Esophagus squamous epithelium (tissue), 5 donors: ENCODE data around the gene ALDH1L1. TPM values are rescaled to one million over a fixed set of nuclear protein-coding genes. Genes with fewer than 3 reads are reported as not detected.

Experiments
- DNase-seq: peaks from one replicate; lab custom pipeline; 2025; lab: John Stamatoyannopoulos, UW
- H3K27ac ChIP-seq, 4 donors: fragments of 200-600 bp; sonication (generic); one replicate each; pipeline ENCODE4 v1.5.1; 2016 to 2019; ENCODE audit warnings: mild to moderate bottlenecking in 1 of 4
- H3K27me3 ChIP-seq, 4 donors: fragments of 200-600 bp; sonication (generic); 1 replicate in 3 of 4; 2 replicates in 1 of 4; pipeline versions ENCODE4 v1.5.1 to v1.6.0; 2017 to 2021; ENCODE audit warnings: antibody characterized with exemption in 1 of 4
- H3K36me3 ChIP-seq, 3 donors: fragments of 200-600 bp; sonication (generic); one replicate each; pipeline ENCODE4 v1.5.1; 2016 to 2019
- H3K4me1 ChIP-seq, 3 donors: fragments of 200-600 bp; sonication (generic); one replicate each; pipeline ENCODE4 v1.5.1; 2017 to 2019
- H3K4me3 ChIP-seq, 4 donors: fragments of 200-600 bp; sonication (generic); 1 replicate in 3 of 4; 2 replicates in 1 of 4; pipeline ENCODE4 v1.5.1; 2016 to 2019; ENCODE audit warnings: mild to moderate bottlenecking in 2 of 4, moderate library complexity in 1 of 4
- H3K9me3 ChIP-seq, 3 donors: fragments of 200-600 bp; sonication (generic); one replicate each; pipeline ENCODE4 v1.5.1; 2016 to 2019
- CTCF ChIP-seq, 6 experiments: fragments of 450-650 bp in 4 of 6; fragments of 200-600 bp in 2 of 6; sonication (generic) in 2 of 6; IDR thresholded peaks; one replicate each; pipeline ENCODE4 v1.5.1; 2016 to 2019; ENCODE audit warnings: antibody characterized with exemption in 6 of 6, mild to moderate bottlenecking in 4 of 6, moderate library complexity in 4 of 6
- POLR2A ChIP-seq, 4 donors: fragments of 450-650 bp; IDR thresholded peaks; one replicate each; pipeline ENCODE4 v1.6.1; 2017; ENCODE audit warnings: antibody characterized with exemption in 4 of 4, mild to moderate bottlenecking in 4 of 4, moderate library complexity in 3 of 4
- WGBS, 2 donors: methylation state at CpG; one replicate each; pipeline ENCODE4 v1.1.5; 2018; 5-methylcytosine and 5-hydroxymethylcytosine counted together
- intact Hi-C: fragments of 100-400 bp; cut with DNase I; formaldehyde crosslinking; loops from one replicate; pipeline ENCODE4 v1.15.0; 2022
- total RNA-seq, 4 donors: library from RNA; depleted of rRNA; stranded (reverse); fragments of >200 nt; gene quantifications; one replicate each; pipeline ENCODE4 v1.1.0, GENCODE V29; 2016
- donor health status: DM: yes; HTN: yes; CAD: no.

The ALDH1L1 gene
- total RNA-seq, 4 donors from 2014 or later, result 1.6 to 19.3 (median 4.4) TPM

GRCh38 chr3:126124896-126125295 is 55.5 kb downstream of the ALDH1L1 start:
- WGBS, 2 donors, result 80 to 86% methylated on average over 1 to 9 of the region's 9 CpGs
- intact Hi-C loops, result no loop called here
- Histone ChIP-seq H3K4me1 (peaks cover 0 to 13% (median 5%) of the 10 kb centered on the region in 3 donors), H3K9me3 (no peaks in the 10 kb centered on the region), H3K27me3 (peaks cover 0 to 9% (median 0%) of the 10 kb centered on the region in 4 donors), H3K36me3 (no peaks in the 10 kb centered on the region), H3K27ac (no peak overlapping the region), H3K4me3 (no peak overlapping the region)
- DNase-seq, result no peak
- TF ChIP-seq CTCF (IDR thresholded peaks at IDR 0.05) (no peak), POLR2A (IDR thresholded peaks at IDR 0.05) (no peak)

DNA sequence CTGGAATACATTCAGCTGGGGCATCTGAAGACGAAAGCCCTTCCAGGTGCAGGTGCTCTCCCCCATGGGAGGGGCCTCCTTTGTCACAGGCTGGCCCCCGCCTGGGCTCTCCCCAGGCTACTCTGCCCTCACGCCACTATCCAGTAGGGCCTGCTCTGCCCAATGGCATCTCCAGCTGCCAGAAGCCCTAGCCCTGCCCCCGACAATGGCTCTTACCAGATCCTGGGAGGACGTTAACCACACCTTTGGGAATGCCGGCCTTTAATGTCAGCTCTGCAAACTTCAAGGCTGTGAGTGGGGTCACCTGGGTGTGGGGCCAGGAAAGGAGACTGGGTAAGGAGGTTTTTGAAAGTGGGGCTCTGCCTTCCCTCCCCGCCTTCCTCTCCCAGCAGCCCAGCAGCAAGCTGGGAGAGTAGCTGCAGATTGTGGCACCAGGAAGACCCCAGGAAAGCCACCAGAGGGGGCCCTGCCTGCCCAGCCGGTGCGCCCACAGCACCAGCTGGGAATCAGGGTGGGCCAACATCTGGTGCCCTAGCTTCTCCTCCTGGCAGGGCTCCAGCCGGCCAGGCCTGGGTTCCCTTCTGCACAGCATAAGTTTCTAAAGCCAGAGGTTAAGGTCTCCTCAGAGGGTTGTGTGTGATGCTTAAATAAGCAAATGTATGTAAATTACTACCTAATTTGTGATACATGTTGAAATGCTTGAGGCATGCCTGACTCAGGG is 56.1 kb downstream of the ALDH1L1 start:
- no peak overlapping the region for H3K27ac ChIP-seq

DNA sequence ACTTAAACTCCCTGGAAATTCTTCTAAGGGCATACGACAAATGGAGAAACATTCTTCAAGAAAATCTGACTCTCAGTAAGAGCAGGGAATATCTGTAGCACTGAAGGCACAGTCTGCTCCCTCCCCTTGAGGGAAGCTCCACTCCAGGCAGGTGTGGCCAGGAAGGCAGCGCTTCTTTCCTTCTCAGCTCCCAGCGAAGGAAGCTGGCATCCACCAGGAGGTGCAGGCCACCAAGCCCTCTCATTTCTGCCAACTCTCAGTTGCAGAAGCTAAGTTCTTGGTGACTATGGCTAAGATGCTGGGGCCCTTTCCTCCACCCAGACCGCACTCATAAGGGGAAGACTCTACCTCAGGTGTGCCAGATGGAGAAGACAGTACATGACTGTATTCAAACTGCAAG is 58.8 kb downstream of the ALDH1L1 start:
- Histone ChIP-seq H3K4me3 (no peak overlapping the region), H3K27ac (no peak overlapping the region), H3K4me1 (no peaks in the 10 kb centered on the region), H3K27me3 (no peaks in the 10 kb centered on the region), H3K36me3 (no peaks in the 10 kb centered on the region), H3K9me3 (no peaks in the 10 kb centered on the region)
- intact Hi-C loops, result no loop called here
- WGBS, 2 donors, result 67 to 86% methylated on average over 2 of the region's 4 CpGs
- DNase-seq, result no peak
- TF ChIP-seq CTCF (IDR thresholded peaks at IDR 0.05) (no peak), POLR2A (IDR thresholded peaks at IDR 0.05) (no peak)

More for the DNA sequence above, 56.1 kb downstream of the ALDH1L1 start:
- Histone ChIP-seq H3K9me3 (no peaks in the 10 kb centered on the region), H3K4me3 (no peak overlapping the region), H3K4me1 (peaks cover 0 to 7% (median 5%) of the 10 kb centered on the region in 3 donors), H3K27me3 (peaks cover 0 to 9% (median 0%) of the 10 kb centered on the region in 4 donors), H3K36me3 (no peaks in the 10 kb centered on the region)
- no peak for DNase-seq
- TF ChIP-seq POLR2A (IDR thresholded peaks at IDR 0.05) (no peak), CTCF (IDR thresholded peaks at IDR 0.05) (no peak)
- 59 to 62% methylated on average over 2 to 7 of the region's 10 CpGs for WGBS, 2 donors
- intact Hi-C loops, result no loop called here

DNA sequence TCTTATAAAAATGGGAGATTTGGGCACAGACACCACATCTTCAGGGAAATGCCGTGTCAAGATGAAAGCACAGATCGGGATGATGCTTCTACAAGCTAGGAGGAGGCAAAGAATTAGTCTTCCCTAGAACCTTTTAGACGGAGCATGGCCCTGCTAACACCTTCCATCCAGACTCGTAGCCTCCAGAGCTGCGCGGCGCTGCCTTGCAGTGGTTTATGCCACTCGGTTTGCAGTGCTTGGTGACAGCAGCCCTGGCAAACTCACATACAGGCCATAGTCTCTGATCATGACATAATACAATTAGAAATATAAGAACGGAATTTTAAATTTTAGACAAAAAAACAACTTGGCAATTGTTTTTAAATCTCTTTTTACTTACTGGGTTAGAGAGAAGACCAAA is 59.3 kb downstream of the ALDH1L1 start:
- no peaks in the 10 kb centered on the region for H3K27me3 ChIP-seq
- 89 to 95% methylated on average over 8 to 9 of the region's 9 CpGs for WGBS, 2 donors
- H3K4me3 ChIP-seq, result no peak overlapping the region
- intact Hi-C loops, result no loop called here
- H3K36me3 ChIP-seq, result no peaks in the 10 kb centered on the region
- no peak overlapping the region for H3K27ac ChIP-seq
- H3K4me1 ChIP-seq, result no peaks in the 10 kb centered on the region
- no peak for DNase-seq
- no peak for TF ChIP-seq CTCF (IDR thresholded peaks at IDR 0.05)
- no peak for TF ChIP-seq POLR2A (IDR thresholded peaks at IDR 0.05)
- H3K9me3 ChIP-seq, result no peaks in the 10 kb centered on the region

- no peaks in the 10 kb centered on the region for H3K36me3 ChIP-seq
- no peak for DNase-seq
- TF ChIP-seq POLR2A (IDR thresholded peaks at IDR 0.05) (no peak), CTCF (IDR thresholded peaks at IDR 0.05) (no peak)
- H3K27me3 ChIP-seq, result no peaks in the 10 kb centered on the region
- H3K4me3 ChIP-seq, result no peak overlapping the region
- H3K9me3 ChIP-seq, result no peaks in the 10 kb centered on the region
- intact Hi-C loops, result no loop called here
- H3K27ac ChIP-seq, result no peak overlapping the region
- H3K4me1 ChIP-seq, result no peaks in the 10 kb centered on the region
- WGBS, 2 donors, result 85 to 92% methylated on average over 8 of the region's 8 CpGs
Measured at GRCh38 chr3:126119976-126120375, 60.4 kb downstream of the ALDH1L1 start.
